Measurements from ENCODE around the gene IER5L.
A peak's percentile ranks its signal among the peaks of the same experiment; 100 is the strongest.

IER5L gene

GRCh38 chr9:129160712-129161533 is 17.1 kb downstream of the IER5L start:
- H3K9me3 ChIP-seq (ENCODE audit: control insufficient read depth, insufficient read depth, low read length): no peaks in the 10 kb centered on the region

GRCh38 chr9:129156163-129156562 is 21.9 kb downstream of the IER5L start:
- no peaks in the 10 kb centered on the region for H3K9me3 ChIP-seq (ENCODE audit: control insufficient read depth, insufficient read depth, low read length)
- 0 out of 2 replicates have a peak, but pooled peaks cover 8% of the 10 kb centered on the region for H3K36me3 ChIP-seq (ENCODE audit: control insufficient read depth, insufficient read depth, low read length)
- no peaks in the 10 kb centered on the region for H3K4me1 ChIP-seq (ENCODE audit: control insufficient read depth, insufficient read depth, low read length)
- no peak overlapping the region for H3K4me3 ChIP-seq (ENCODE audit: low read depth, low read length)
- no peak overlapping the region for H3K27ac ChIP-seq (ENCODE audit: low read depth, low read length)
- no peaks in the 10 kb centered on the region for H3K27me3 ChIP-seq (ENCODE audit: control insufficient read depth, insufficient read depth, low read length)
- no peak overlapping the region for H3K9ac ChIP-seq (ENCODE audit: low read depth, low read length)

More at GRCh38 chr9:129160712-129161533, 17.1 kb downstream of the IER5L start:
- H3K4me3 ChIP-seq (ENCODE audit: low read depth, low read length): no peak overlapping the region
- no peak overlapping the region for H3K27ac ChIP-seq (ENCODE audit: low read depth, low read length)
- no peaks in the 10 kb centered on the region for H3K27me3 ChIP-seq (ENCODE audit: control insufficient read depth, insufficient read depth, low read length)
- no peaks in the 10 kb centered on the region for H3K4me1 ChIP-seq (ENCODE audit: control insufficient read depth, insufficient read depth, low read length)
- no peaks in the 10 kb centered on the region for H3K36me3 ChIP-seq (ENCODE audit: control insufficient read depth, insufficient read depth, low read length)
- H3K9ac ChIP-seq (ENCODE audit: low read depth, low read length): no peak overlapping the region

GRCh38 chr9:129154866-129155477 is 23.1 kb downstream of the IER5L start:
- Histone ChIP-seq H3K9me3 (ENCODE audit: control insufficient read depth, insufficient read depth, low read length) (no peaks in the 10 kb centered on the region), H3K27ac (ENCODE audit: low read depth, low read length) (no peak overlapping the region), H3K9ac (ENCODE audit: low read depth, low read length) (no peak overlapping the region), H3K4me3 (ENCODE audit: low read depth, low read length) (no peak overlapping the region), H3K4me1 (ENCODE audit: control insufficient read depth, insufficient read depth, low read length) (no peaks in the 10 kb centered on the region), H3K36me3 (ENCODE audit: control insufficient read depth, insufficient read depth, low read length) (0 out of 2 replicates have a peak, but pooled peaks cover 8% of the 10 kb centered on the region), H3K27me3 (ENCODE audit: control insufficient read depth, insufficient read depth, low read length) (no peaks in the 10 kb centered on the region)

GRCh38 chr9:129151469-129151868 is 26.6 kb downstream of the IER5L start:
- Histone ChIP-seq H3K36me3 (ENCODE audit: control insufficient read depth, insufficient read depth, low read length) (peaks cover 27% of the 10 kb centered on the region), H3K27me3 (ENCODE audit: control insufficient read depth, insufficient read depth, low read length) (no peaks in the 10 kb centered on the region), H3K27ac (ENCODE audit: low read depth, low read length) (no peak overlapping the region), H3K4me3 (ENCODE audit: low read depth, low read length) (no peak overlapping the region), H3K4me1 (ENCODE audit: control insufficient read depth, insufficient read depth, low read length) (peaks cover 4% of the 10 kb centered on the region), H3K9me3 (ENCODE audit: control insufficient read depth, insufficient read depth, low read length) (no peaks in the 10 kb centered on the region), H3K9ac (ENCODE audit: low read depth, low read length) (no peak overlapping the region)

- no peak overlapping the region for H3K4me3 ChIP-seq (ENCODE audit: low read depth, low read length)
- H3K36me3 ChIP-seq (ENCODE audit: control insufficient read depth, insufficient read depth, low read length): peaks cover 27% of the 10 kb centered on the region
- H3K9me3 ChIP-seq (ENCODE audit: control insufficient read depth, insufficient read depth, low read length): no peaks in the 10 kb centered on the region
- H3K4me1 ChIP-seq (ENCODE audit: control insufficient read depth, insufficient read depth, low read length): peaks cover 11% of the 10 kb centered on the region
- no peak overlapping the region for H3K27ac ChIP-seq (ENCODE audit: low read depth, low read length)
- H3K9ac ChIP-seq (ENCODE audit: low read depth, low read length): no peak overlapping the region
- no peaks in the 10 kb centered on the region for H3K27me3 ChIP-seq (ENCODE audit: control insufficient read depth, insufficient read depth, low read length)
These were observed 27.3 kb downstream of the IER5L start for GRCh38 chr9:129150672-129151211.

GRCh38 chr9:129150122-129150521 is 27.9 kb downstream of the IER5L start:
- Histone ChIP-seq H3K9me3 (ENCODE audit: control insufficient read depth, insufficient read depth, low read length) (no peaks in the 10 kb centered on the region), H3K27ac (ENCODE audit: low read depth, low read length) (no peak overlapping the region)

GRCh38 chr9:129149442-129149841 is 28.6 kb downstream of the IER5L start:
- H3K4me3 ChIP-seq (ENCODE audit: low read depth, low read length): no peak overlapping the region
- no peaks in the 10 kb centered on the region for H3K27me3 ChIP-seq (ENCODE audit: control insufficient read depth, insufficient read depth, low read length)
- H3K4me1 ChIP-seq (ENCODE audit: control insufficient read depth, insufficient read depth, low read length): peaks cover 18% of the 10 kb centered on the region
- H3K9ac ChIP-seq (ENCODE audit: low read depth, low read length): no peak overlapping the region
- no peaks in the 10 kb centered on the region for H3K9me3 ChIP-seq (ENCODE audit: control insufficient read depth, insufficient read depth, low read length)
- H3K27ac ChIP-seq (ENCODE audit: low read depth, low read length): no peak overlapping the region
- H3K36me3 ChIP-seq (ENCODE audit: control insufficient read depth, insufficient read depth, low read length): peaks cover 25% of the 10 kb centered on the region

More at GRCh38 chr9:129150122-129150521, 27.9 kb downstream of the IER5L start:
- H3K27me3 ChIP-seq (ENCODE audit: control insufficient read depth, insufficient read depth, low read length): no peaks in the 10 kb centered on the region
- peaks cover 18% of the 10 kb centered on the region for H3K4me1 ChIP-seq (ENCODE audit: control insufficient read depth, insufficient read depth, low read length)
- no peak overlapping the region for H3K4me3 ChIP-seq (ENCODE audit: low read depth, low read length)
- no peak overlapping the region for H3K9ac ChIP-seq (ENCODE audit: low read depth, low read length)
- H3K36me3 ChIP-seq (ENCODE audit: control insufficient read depth, insufficient read depth, low read length): peaks cover 25% of the 10 kb centered on the region

GRCh38 chr9:129148463-129149204 is 29.4 kb downstream of the IER5L start:
- no peak overlapping the region for H3K4me3 ChIP-seq (ENCODE audit: low read depth, low read length)
- no peaks in the 10 kb centered on the region for H3K9me3 ChIP-seq (ENCODE audit: control insufficient read depth, insufficient read depth, low read length)
- no peak overlapping the region for H3K9ac ChIP-seq (ENCODE audit: low read depth, low read length)
- H3K36me3 ChIP-seq (ENCODE audit: control insufficient read depth, insufficient read depth, low read length): peaks cover 31% of the 10 kb centered on the region
- H3K4me1 ChIP-seq (ENCODE audit: control insufficient read depth, insufficient read depth, low read length): peaks cover 23% of the 10 kb centered on the region
- no peaks in the 10 kb centered on the region for H3K27me3 ChIP-seq (ENCODE audit: control insufficient read depth, insufficient read depth, low read length)
- H3K27ac ChIP-seq (ENCODE audit: low read depth, low read length): no peak overlapping the region

- Histone ChIP-seq H3K4me1 (ENCODE audit: control insufficient read depth, insufficient read depth, low read length) (peaks cover 40% of the 10 kb centered on the region), H3K36me3 (ENCODE audit: control insufficient read depth, insufficient read depth, low read length) (peaks cover 43% of the 10 kb centered on the region), H3K27ac (ENCODE audit: low read depth, low read length) (peak overlapping the region; percentile 86), H3K4me3 (ENCODE audit: low read depth, low read length) (no peak overlapping the region), H3K9me3 (ENCODE audit: control insufficient read depth, insufficient read depth, low read length) (no peaks in the 10 kb centered on the region), H3K9ac (ENCODE audit: low read depth, low read length) (peak overlapping the region; percentile 15; the same call in 1 of the 2 replicates), H3K27me3 (ENCODE audit: control insufficient read depth, insufficient read depth, low read length) (no peaks in the 10 kb centered on the region)
These were observed 31.6 kb downstream of the IER5L start for GRCh38 chr9:129146441-129146941.

- Histone ChIP-seq H3K9ac (ENCODE audit: low read depth, low read length) (0 out of 2 replicates have a peak overlapping the region, but pooled peaks have one; percentile 15), H3K27ac (ENCODE audit: low read depth, low read length) (peak overlapping the region; percentile 86), H3K4me1 (ENCODE audit: control insufficient read depth, insufficient read depth, low read length) (peaks cover 46% of the 10 kb centered on the region), H3K27me3 (ENCODE audit: control insufficient read depth, insufficient read depth, low read length) (no peaks in the 10 kb centered on the region), H3K9me3 (ENCODE audit: control insufficient read depth, insufficient read depth, low read length) (no peaks in the 10 kb centered on the region), H3K36me3 (ENCODE audit: control insufficient read depth, insufficient read depth, low read length) (peaks cover 43% of the 10 kb centered on the region), H3K4me3 (ENCODE audit: low read depth, low read length) (no peak overlapping the region)
These were observed 32.2 kb downstream of the IER5L start for GRCh38 chr9:129145841-129146292.

Data from HUES48 (cell line).